Right lobe of liver (tissue), 6 donors: Measurements from ENCODE around the gene GRAP2. TPM values are rescaled to one million over a fixed set of nuclear protein-coding genes. Genes with fewer than 3 reads are reported as not detected.

Experiments
- ATAC-seq, 4 donors: fragments of 200-7000 bp; cut with Tn5 transposase; one replicate each; pipeline ENCODE4 v1.9.1; 2020; ENCODE audit warnings: mild to moderate bottlenecking in 4 of 4, moderate library complexity in 4 of 4
- DNase-seq, 3 donors: peaks; one replicate each; pipeline ENCODE4 v3.0.0-alpha.2; 2020
- H3K27ac ChIP-seq, 3 donors: fragments of 200-600 bp; one replicate each; pipeline ENCODE4 v1.8.0; 2022
- H3K27me3 ChIP-seq, 2 donors: fragments of 200-600 bp; one replicate each; pipeline ENCODE4 v1.8.0; 2022
- H3K36me3 ChIP-seq, 4 donors: fragments of 200-600 bp; sonication (generic) in 1 of 4; one replicate each; pipeline versions ENCODE4 v1.5.1 to v1.8.0; 2017 to 2022; ENCODE audit warnings: control low read depth in 1 of 4
- H3K4me1 ChIP-seq, 4 donors: fragments of 200-600 bp; sonication (generic) in 1 of 4; one replicate each; pipeline versions ENCODE4 v1.5.1 to v1.8.0; 2017 to 2022; ENCODE audit warnings: control low read depth in 1 of 4
- H3K4me3 ChIP-seq, 3 donors: fragments of 200-600 bp; one replicate each; pipeline ENCODE4 v1.8.0; 2022
- H3K9me3 ChIP-seq, 4 donors: fragments of 200-600 bp; sonication (generic) in 1 of 4; one replicate each; pipeline versions ENCODE4 v1.5.1 to v1.8.0; 2017 to 2022; ENCODE audit warnings: control low read depth in 1 of 4
- POLR2A ChIP-seq: fragments of 450-650 bp; IDR thresholded peaks from one replicate; pipeline ENCODE4 v1.6.1; 2017; ENCODE audit warnings: antibody characterized with exemption, mild to moderate bottlenecking
- WGBS: methylation state at CpG from one replicate; pipeline ENCODE4 v1.1.6; 2018; ENCODE audit warnings: low coverage, low lambda C conversion rate; ENCODE audit not compliant: insufficient coverage; ENCODE audit errors: missing lambda C conversion rate; 5-methylcytosine and 5-hydroxymethylcytosine counted together
- intact Hi-C, 2 donors: fragments of 100-400 bp; cut with DNase I; formaldehyde crosslinking; loops; one replicate each; pipeline versions ENCODE4 v1.11.2 to v1.14.1; 2022
- total RNA-seq, 6 experiments: library from RNA; depleted of rRNA in 2 of 6; stranded (reverse); fragments of >200 nt in 2 of 6; fragmentation: NEBNext Ultra II Directional in 3 of 6; extraction: Animal tissue kit (Norgen Biotek cat#: 25700) in 3 of 6; gene quantifications; one replicate each; pipeline versions ENCODE4 v1.1.0 to v1.2.4, GENCODE V29; 2016 to 2023
- TF ChIP-seq, protein P1 (sequence below), 4 donors: fragments of 200-600 bp in 3 of 4; fragments of 450-650 bp in 1 of 4; IDR thresholded peaks; one replicate each; pipeline versions ENCODE4 v1.5.1 to v1.8.0; 2016 to 2022; ENCODE audit warnings: antibody characterized with exemption in 4 of 4, mild to moderate bottlenecking in 2 of 4
- donor health status: DM: no; HTN: yes; CAD: no.
- donor health status: DM: no; HTN: no; CAD: no.
- donor health status: DM: no; HTN: no; CAD: no.
- donor health status: DM: no; HTN: yes; CAD: no.
- donor health status: DM: no; HTN: yes; CAD: no.

The GRAP2 gene
- total RNA-seq, 6 experiments from 2014 or later: 0.46 to 1.7 (median 0.74) TPM

DNA sequence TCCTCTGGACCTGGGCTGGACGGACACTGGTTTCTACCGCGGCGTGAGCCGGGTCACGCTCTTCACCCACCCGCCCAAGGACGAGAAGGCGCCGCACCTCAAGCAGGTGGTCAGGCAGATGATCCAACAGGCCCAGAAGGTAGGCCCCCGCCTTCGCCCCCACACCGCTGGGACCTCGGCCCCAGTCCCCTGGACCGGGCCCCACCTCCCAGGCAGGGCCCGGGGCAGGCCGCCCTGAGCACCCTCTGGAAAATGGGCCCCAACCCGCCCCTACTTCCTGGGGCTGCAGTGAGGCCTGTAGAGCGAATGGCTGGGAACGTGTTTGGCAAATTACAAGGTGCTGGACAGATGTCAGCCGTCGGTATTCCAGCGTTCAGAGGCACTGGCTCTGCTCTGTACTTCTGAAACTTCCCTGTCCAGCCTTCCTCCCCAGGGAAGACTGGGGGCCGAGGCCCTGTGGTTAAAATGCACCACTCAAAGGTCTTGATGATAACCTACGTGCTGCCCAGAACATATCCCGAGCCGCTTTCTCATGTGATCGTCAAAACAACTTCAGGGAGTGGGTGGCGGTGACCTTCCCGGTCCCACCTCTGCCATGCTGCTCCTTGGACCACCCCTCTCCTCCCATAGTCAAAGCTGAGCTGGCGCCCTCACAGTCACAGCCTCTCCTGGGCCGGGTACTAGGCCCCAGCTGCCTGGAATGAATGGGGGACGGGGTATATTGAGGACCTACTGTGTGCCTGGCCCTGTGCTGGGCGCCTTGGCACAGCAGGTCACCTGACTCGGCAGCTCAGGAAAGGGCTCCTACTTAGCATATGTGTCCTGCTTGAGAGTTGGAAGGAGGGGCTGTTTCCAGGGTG is 94.7 kb downstream of the GRAP2 start:
- H3K4me1 ChIP-seq: peaks cover 0 to 86% (median 24%) of the 10 kb centered on the region in 4 donors
- TF ChIP-seq POLR2A: no peak
- TF ChIP-seq, protein P1, sequence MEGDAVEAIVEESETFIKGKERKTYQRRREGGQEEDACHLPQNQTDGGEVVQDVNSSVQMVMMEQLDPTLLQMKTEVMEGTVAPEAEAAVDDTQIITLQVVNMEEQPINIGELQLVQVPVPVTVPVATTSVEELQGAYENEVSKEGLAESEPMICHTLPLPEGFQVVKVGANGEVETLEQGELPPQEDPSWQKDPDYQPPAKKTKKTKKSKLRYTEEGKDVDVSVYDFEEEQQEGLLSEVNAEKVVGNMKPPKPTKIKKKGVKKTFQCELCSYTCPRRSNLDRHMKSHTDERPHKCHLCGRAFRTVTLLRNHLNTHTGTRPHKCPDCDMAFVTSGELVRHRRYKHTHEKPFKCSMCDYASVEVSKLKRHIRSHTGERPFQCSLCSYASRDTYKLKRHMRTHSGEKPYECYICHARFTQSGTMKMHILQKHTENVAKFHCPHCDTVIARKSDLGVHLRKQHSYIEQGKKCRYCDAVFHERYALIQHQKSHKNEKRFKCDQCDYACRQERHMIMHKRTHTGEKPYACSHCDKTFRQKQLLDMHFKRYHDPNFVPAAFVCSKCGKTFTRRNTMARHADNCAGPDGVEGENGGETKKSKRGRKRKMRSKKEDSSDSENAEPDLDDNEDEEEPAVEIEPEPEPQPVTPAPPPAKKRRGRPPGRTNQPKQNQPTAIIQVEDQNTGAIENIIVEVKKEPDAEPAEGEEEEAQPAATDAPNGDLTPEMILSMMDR (IDR thresholded peaks at IDR 0.05): no peak
- 80% methylated on average over 1 of the region's 35 CpGs for WGBS
- H3K9me3 ChIP-seq: no peaks in the 10 kb centered on the region
- DNase-seq: peak in 1 of 3 donors; percentile 54
- no peak for ATAC-seq
- no peaks in the 10 kb centered on the region for H3K36me3 ChIP-seq
- H3K27me3 ChIP-seq: no peaks in the 10 kb centered on the region
- H3K4me3 ChIP-seq: peak overlapping the region; percentile 16 to 42 (median 34)
- intact Hi-C loops: no loop called here
- H3K27ac ChIP-seq: peak overlapping the region in 2 of 3 donors; percentile 20 to 74

DNA sequence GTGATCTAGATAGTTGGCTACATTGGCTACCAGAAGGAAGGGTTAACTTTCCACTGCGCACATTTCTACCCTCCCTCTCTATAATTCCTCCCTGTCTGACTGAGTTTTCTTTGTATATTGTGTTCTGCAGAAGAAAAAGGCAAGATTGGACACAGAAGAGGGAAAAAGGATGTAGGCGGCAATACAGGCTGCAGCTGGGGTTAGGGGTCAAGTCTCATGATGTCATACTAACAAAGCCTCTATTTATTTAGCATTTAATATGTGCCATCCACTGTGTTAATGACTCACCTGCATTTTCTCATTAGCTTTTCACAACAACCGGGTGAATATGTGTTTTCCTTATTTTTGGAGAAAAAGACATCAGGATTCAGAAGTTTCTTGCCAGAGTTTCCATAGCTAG is 95.8 kb downstream of the GRAP2 start:
- ATAC-seq (peak in 1 of 4 donors; percentile 51), DNase-seq (no peak)
- WGBS: 56% methylated on average over 3 of the region's 3 CpGs
- Histone ChIP-seq H3K4me3 (no peak overlapping the region), H3K4me1 (peaks cover 0 to 74% (median 23%) of the 10 kb centered on the region in 4 donors), H3K9me3 (no peaks in the 10 kb centered on the region), H3K27ac (peak overlapping the region in 2 of 3 donors; percentile 34 to 57), H3K27me3 (no peaks in the 10 kb centered on the region), H3K36me3 (no peaks in the 10 kb centered on the region)
- TF ChIP-seq, protein P1 (IDR thresholded peaks at IDR 0.05): no peak
- no peak for TF ChIP-seq POLR2A
- intact Hi-C loops: no loop called here

DNA sequence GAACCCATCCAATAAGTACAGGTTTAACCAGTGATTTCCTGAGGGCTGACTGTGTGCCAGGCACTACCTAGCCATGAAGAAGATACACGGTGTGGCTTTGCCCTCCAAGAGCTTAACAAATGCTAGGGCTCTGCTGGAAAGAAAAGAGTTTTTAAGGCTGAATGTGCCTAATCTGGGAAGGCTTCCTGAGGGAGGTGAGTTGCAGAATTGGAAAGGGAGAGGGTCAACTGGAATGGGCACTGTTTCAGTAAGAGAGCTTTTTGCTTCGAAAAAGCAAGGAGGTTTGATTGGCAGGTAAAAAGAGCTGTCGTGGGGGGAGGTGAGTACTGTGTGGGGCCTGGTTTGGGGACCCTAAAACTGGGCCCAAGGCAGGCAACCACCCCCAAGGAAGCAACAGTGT is 96.5 kb downstream of the GRAP2 start:
- no peak for ATAC-seq
- no peak for DNase-seq
- no peak overlapping the region for H3K4me3 ChIP-seq
- peaks cover 0 to 68% (median 19%) of the 10 kb centered on the region in 4 donors for H3K4me1 ChIP-seq
- TF ChIP-seq POLR2A: no peak
- TF ChIP-seq, protein P1 (IDR thresholded peaks at IDR 0.05): no peak
- intact Hi-C loops: no loop called here
- WGBS: 80% methylated on average over 3 of the region's 3 CpGs
- no peaks in the 10 kb centered on the region for H3K27me3 ChIP-seq
- H3K9me3 ChIP-seq: no peaks in the 10 kb centered on the region
- no peaks in the 10 kb centered on the region for H3K36me3 ChIP-seq
- peak overlapping the region in 2 of 3 donors; percentile 34 to 57 for H3K27ac ChIP-seq

DNA sequence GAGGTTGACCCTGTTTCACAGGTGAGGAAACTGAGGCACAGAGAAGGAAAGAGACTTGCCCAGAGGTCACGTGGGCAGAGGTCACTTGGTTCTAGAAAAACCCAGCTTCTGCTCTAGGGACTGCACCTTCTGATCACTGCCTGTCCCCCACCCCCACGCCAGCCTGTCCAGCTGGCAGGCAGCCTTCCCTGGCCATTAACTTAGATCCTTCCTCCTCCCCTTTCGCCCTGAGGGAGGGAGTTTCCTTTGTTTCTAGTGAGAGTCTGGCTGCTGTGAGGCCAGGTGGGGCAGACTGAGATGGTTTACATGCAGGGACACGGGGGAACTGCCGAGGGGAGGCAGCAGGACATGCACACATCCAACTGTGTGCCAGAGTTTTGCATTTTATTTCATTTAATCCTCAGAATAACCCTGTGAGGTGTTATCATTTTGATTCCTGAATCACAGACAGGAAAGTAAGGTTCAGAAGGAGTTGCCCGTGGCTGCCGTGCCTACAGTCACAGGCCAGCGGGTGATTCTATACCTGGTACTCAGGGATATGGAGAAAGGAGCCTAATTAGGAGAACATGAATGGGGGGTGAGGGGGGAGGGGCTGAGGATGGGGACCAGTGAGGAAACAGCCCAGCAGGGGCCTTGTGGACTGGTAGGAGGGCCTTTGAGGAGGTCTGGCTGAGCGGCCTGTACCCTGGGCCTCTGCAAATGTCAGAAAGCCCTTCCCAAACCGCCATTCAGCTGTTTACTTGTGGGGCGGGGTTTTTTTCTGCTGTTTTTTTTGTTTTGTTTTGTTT is 97.2 kb downstream of the GRAP2 start:
- peaks cover 0 to 60% (median 18%) of the 10 kb centered on the region in 4 donors for H3K4me1 ChIP-seq
- no peaks in the 10 kb centered on the region for H3K9me3 ChIP-seq
- 59% methylated on average over 10 of the region's 11 CpGs for WGBS
- H3K27me3 ChIP-seq: no peaks in the 10 kb centered on the region
- no peaks in the 10 kb centered on the region for H3K36me3 ChIP-seq
- peak overlapping the region in 2 of 3 donors; percentile 34 to 57 for H3K27ac ChIP-seq
- DNase-seq: peak; percentile 73 to 85 (median 82)
- H3K4me3 ChIP-seq: no peak overlapping the region
- intact Hi-C loops: no loop called here
- TF ChIP-seq, protein P1 (IDR thresholded peaks at IDR 0.05): no peak
- TF ChIP-seq POLR2A: no peak
- peak; percentile 67 to 74 (median 73) for ATAC-seq
